DMS79 treated with DMSO at 0.1 percent for 48 hours (cell line): ENCODE measurements around the gene ZFAND5.
A peak's percentile ranks its signal among the peaks of the same experiment; 100 is the strongest.

ENCODE experiments used
- DNase-seq: peaks from one replicate; lab custom pipeline; 2025; lab: John Stamatoyannopoulos, UW

The ZFAND5 gene, protein sequence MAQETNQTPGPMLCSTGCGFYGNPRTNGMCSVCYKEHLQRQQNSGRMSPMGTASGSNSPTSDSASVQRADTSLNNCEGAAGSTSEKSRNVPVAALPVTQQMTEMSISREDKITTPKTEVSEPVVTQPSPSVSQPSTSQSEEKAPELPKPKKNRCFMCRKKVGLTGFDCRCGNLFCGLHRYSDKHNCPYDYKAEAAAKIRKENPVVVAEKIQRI

DNA sequence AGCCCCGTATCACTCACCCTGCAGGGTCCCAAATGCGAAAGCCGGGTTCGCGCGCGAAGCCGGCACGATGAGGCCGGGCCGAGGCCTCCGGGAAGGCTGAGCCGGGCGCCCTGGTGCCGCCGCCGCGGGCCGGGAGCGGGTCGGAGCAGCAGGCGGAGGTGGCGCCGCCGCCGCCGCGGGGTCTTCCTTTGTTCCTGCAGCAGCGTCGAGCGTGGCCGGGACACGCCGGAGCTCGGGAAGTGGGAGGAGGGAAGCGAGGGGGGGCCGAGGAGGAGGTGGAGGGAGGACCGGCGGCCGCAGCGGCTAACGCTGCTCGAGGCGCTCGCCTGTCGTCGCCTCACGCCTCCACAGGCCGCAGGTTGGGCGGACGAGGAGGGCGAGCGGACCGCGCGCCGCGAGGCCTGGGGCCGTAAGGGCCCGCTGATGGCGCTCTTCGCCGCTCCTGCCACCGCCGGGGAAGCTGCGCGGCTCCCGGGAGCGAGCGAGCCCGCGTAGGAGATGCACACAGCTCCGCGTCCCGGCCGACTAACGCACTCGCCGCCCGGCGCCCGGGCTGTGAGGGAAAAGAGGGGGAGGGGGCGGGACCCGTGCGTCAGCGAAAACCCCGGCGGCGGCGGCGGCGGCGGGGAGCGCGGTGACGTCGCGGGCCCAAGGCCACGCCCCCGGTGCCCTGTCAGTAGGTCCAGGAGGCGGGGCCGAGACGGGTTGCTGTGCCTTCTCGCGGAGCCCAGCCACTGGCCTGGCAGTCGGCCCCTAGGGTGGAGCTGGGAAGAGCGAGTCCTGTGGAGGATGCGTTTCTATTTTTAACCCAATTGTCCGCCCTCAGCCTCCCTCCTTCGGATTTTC lies at the start of gene ZFAND5:
Gene ZFAND5, minus strand, starts transcription at position 530 of the 846 bp plus-strand sequence. CDS start 4,430 bp downstream, outside the sequence.
- DNase-seq: peak; percentile 68

DNA sequence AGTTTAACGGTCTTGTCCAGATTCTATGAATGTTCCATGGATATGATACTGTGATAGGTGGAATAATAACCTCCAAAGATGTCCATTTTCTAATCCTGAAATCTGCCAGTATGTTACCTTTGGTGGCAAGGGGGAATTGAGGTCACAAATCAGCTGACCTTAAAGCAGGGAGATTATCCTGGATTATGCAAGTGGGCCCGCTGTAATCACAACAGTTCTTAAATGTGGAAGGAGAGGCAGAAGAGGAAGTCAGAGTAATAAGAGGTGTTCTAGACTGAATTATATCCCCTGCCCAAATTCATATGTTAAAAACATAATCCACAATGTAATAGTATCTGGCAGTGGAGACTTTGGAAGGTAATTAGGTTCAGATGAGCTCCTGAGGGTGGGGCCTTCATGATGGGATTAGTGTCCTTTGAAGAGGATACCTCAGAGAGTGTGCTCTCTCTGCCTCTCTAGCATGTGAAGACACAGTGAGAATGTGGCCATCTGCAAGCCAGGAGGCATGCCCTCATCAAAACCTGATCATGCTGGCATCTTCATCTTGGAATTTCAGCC lies 47.6 kb upstream of the ZFAND5 start:
- DNase-seq: no peak

DNA sequence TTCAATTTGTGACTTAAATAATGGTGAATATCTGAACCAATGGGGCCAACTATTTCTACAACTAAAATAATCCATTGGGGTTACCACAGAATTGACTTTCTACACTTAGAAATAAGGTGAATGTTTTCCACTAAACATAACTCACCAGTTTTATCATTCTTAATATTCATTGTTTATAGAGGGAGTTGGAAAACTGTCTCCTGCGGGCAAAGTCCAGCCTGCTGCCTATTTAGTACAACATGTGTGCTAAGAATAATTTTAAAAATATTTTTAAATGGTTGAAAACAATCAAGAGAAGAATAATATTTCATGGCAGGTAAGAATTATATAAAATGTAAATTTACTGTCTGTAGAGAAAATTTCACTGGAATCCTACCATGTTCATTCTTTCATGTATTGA lies 45.2 kb upstream of the ZFAND5 start:
- DNase-seq: no peak

DNA sequence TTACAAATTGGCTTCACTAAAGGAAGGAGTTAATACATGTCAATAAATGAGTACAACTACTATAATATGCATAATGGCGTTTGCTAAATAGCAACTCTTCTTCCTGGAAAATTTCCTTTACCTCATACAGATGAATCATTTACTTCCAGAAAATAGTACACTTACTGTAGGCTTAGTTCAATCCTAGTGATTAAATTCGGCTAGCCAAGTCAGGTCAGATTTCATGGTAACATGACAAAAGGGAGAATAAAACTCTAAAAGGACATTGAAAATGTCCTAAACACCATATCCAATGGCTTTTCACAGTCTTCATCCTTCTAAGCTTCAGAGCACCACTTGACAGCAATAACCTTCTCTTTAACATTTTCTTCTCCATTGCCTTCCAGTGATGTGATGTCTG lies 42.1 kb upstream of the ZFAND5 start:
- no peak for DNase-seq

DNA sequence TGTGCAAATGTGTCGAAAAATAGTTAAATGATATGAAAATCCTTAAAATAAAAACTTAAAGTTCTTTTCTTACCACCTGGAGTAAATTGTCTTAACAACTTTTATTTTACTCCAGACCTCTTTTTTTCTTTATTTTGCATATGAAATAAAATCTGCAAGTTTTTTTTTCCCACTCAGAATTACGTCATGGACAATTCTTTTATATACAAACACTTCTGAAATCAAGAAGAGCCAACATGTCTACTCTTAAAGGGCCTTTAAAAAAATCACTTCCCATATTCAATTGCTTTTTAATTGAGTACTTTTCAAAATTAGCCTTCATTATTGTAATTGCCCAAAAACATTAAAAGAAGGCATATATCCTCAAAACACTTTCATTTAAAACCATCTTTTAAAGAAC lies 37.7 kb upstream of the ZFAND5 start:
- no peak for DNase-seq

DNA sequence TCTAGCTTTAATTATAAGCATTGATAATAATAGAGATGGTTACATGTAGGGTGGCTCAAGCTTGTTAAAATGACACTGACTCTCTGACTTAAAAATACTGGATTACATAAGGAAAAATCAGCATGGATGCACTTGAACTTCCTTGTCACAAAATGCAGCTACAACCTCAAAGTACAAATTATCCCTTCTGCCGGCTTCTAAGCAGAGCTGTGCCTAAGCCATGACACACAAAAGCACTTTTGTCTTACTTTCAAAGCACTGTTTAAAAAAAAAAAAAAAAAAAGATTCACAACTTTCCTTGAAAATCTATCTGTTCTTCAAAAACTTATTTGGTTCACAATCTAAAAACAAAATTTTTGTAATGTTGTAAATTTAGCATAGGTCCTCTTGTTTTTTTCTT lies 36.4 kb upstream of the ZFAND5 start:
- DNase-seq: no peak

DNA sequence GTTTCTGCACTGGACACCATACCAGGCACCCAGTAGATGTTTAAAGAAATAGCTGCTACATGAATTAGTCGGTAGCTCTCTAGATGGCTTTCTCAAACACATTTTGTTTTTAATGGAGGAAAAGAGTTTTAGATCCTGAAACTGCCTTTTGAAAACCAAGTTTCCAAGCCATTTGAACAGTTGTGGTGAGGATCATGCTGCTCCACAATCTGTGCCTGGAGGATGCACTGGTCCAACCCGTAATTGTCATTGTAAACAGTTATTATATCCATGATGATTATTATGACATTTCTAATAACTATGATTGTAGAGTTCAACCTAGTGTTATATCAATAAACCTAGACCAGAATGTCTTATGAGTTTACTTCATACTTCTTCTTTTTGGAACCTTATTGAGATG lies 35.9 kb upstream of the ZFAND5 start:
- DNase-seq: no peak

DNA sequence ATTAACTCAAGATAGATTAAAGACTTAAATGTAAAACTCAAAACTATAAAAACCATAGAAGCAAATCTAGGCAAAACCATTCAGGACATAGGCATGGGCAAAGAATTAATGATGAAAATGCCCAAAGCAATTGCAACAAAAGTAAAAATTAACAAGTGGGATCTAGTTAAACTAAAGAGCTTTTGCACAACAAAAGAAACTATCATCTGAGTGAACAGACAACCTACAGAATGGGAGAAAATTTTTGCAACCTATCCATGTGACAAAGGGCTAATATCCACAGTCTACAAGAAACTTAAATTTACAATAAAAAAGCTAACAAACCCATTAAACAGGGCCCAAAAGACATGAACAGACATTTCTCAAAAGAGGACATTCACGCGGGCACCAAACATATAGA lies 34.4 kb upstream of the ZFAND5 start:
- no peak for DNase-seq

DNA sequence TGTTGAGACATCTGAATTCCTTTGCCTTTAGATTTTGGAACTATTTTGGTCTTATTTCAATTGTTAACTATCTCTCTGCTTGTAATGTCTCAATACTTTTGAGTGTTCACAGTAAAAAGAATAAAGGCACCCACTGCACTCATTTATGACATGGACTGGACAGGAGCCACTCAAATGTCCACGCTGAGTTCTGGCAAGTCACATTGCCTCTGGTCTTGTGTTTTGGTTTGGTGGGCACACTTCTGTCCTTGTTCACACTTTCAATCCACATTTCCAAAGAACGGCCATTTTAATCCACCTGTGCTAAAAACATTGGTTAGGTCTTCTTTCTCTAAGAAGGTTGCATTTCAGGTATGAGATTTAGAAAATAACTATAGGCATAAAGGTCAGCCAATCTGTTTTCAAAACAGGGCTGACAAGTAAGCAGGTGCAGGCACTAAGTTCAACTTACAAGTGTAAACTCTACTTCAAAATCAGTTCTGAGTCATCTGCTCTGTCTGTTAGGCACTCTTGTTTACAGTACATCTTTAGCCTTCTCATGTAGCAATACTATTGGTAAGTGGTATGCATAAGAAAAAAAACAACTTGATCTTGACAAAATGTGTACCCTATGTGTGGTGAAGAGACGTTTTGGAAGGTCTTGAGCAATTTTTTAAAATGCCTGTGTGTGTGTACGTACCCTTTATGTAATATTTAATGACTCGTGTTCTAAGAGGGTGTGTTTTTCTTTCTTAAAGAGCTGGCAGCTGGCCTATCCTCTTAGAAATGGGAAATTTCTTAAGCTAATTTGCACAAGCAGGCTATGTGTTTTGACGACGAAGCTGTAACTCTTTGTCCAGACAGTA lies 31.5 kb upstream of the ZFAND5 start:
- DNase-seq: peak; percentile 19

DNA sequence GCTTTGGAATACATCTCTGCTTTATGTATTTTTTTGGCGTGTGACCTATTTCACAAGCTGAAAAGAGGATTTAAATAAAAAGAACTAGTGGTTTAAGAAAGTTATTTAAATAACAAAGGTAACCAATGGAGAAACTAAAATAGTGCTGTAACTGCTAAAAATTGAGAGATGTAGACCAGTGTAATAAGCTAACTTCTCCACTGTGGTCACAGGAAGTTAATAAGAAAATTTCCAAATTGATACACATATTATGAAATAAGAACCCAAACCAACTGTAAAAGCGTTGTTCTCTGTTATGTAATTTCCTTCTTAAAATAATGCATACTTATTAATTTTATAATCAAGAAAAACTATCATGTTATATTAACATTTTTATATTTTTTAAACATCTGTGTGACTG lies 29.1 kb upstream of the ZFAND5 start:
- no peak for DNase-seq

DNA sequence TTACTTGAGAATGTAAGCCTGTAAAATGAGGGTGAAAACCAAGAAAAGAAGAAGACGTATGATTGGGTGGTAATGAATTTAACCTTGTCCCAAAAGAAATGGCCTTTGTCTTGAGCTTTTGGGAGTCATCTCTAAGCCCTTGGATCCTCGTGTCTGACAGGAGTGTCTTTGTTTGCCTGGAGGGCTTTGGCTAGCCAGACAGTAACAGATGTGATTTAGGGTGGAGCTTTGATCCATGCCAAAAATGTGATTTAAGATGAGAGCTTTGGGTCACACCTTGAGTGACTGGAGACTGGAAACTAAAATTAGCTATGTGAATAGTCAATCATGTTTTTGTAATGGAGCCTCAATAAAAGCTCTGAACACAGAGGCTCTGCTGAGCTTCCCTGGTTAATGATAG lies 25.9 kb upstream of the ZFAND5 start:
- no peak for DNase-seq

DNA sequence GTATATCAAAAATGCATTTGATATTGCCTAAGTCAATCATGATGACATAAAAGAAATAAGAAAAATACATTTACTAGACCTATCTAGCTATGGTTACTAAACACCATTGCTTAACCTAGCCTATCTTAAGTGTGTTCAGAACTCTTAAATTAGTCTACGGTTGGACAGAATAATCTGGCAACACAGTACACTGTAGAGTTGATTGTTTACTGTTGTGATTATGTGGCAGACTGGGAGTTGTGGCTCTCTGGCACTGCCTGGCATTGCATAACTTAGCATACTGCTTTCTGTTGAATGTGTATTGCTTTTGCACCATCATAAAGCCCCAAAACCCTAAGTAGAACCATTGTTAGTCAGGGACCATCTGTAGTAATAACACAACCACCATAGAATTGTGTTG lies 21.2 kb upstream of the ZFAND5 start:
- DNase-seq: no peak

DNA sequence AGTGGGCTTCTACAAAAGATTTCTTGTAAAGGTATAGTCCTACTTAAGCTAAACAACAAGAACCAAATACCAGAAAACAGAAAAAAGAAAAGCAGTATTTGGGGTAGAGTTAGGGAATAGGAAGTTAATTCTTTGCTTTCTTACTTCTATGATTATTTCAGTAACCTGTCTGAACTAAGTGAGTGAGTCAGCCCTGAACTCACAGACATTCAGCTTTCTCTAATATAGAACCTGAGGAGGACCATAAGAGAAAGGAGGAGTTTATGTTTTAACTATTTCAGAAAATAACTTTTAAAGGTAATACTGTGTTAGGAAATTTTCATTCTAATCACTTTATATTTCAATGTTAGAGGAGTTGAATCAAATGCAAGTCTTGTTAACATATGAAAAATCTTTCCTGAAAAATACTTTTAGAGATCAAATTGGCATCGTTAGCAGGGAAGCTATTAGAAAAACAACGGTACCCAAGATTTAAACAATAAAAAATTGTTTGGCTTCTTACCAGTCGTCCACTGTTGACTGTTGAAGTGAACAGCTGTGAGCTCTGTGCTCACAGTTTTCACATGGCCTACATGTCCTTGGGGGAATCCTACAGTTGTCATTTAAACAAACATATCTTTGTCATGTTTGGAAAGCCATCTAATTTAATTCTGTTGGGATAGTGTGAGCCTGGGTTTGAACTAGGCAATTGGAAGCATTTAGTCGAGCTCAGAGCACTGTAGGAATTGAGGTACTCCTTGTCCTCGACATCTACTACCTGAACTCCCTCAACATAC lies 19.9 kb upstream of the ZFAND5 start:
- no peak for DNase-seq

DNA sequence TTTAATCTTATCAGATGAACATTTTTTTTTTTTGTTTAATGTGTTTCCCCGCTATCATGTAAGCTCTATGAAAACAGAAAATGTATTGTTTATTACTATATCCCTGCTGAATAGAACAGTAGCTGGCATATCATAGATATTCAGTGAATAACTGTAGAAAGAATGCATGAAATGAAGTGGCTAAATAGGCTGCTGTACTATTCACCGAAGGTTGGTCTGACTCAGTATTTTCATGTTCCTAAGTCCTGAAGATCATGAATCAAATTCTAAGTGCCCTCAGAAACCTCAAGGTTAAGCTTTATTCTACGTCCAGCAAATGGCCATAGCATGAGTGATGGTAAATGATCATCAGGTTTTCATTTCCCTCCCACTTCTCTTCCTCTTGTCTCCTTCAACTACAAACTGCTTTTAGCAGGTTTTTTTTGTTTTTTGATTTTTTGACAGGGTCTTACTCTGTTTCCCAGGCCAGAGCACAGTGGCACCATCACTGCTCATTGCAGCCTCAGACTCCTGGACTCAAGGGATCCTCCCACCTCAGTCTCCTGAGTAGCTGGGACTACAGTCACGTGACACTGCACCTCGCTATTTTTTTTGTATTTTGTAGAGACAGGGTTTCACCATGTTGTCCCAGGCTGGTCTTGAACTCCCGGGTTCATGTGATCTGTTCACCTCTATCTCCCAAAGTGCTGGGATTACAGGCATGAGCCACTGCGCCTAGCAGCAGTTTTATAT lies 19.1 kb upstream of the ZFAND5 start:
- no peak for DNase-seq

DNA sequence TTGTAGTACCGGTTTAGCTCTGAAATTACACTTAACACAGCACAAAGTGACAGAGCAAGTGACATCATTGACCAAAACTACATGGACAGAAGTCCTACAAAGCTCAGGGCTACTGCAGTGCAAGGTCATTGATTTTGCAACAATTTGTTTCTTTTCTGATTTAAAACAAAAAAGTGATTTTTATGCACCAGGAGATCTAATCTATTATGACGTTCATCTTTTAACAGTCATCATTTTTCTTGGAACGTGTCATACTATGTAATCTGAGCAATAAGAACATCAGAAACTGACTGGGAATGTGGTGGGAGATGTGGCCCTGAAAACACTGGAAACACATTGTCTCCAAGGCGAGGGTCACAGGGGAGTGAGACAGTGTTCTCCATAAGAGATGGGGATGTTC lies 17.4 kb upstream of the ZFAND5 start:
- no peak for DNase-seq

DNA sequence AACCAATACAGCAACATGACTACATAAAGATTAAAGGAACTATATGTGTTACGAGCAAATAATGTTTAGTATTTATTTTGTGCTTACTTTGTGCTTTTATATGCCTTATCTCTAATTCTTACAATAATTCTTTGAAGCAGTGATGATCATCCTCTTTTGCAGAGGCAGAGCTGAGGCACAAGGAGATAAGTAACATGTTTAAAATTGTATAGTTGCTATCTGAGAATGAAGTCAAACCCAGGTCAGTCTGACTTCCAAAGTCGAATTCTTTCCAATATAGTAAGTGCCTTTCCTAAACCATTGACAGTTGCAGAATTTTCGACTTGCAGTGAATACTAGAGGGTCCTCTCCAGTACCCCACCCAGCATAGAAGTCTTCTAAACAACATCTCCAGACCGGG lies 12.0 kb upstream of the ZFAND5 start:
- DNase-seq: no peak

DNA sequence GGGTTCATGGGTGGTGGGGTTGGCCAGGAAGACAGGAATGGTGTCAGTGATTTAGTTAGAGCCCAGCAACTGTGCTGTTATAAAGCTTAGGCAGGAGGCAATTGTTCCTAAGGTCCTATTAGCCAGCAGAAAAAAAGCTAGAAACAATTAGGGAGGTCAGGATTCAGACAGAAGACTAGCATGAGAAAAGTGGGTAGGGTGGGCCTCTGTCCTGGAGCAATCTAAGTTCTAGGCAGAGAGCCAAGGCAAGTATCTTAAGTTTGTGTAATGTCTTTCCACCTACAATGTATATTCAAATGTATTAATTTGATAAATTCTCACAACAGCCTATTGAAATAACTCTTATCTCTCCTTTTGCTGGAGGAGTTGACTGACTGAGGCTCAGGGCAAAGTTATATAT lies 6.1 kb upstream of the ZFAND5 start:
- DNase-seq: no peak

DNA sequence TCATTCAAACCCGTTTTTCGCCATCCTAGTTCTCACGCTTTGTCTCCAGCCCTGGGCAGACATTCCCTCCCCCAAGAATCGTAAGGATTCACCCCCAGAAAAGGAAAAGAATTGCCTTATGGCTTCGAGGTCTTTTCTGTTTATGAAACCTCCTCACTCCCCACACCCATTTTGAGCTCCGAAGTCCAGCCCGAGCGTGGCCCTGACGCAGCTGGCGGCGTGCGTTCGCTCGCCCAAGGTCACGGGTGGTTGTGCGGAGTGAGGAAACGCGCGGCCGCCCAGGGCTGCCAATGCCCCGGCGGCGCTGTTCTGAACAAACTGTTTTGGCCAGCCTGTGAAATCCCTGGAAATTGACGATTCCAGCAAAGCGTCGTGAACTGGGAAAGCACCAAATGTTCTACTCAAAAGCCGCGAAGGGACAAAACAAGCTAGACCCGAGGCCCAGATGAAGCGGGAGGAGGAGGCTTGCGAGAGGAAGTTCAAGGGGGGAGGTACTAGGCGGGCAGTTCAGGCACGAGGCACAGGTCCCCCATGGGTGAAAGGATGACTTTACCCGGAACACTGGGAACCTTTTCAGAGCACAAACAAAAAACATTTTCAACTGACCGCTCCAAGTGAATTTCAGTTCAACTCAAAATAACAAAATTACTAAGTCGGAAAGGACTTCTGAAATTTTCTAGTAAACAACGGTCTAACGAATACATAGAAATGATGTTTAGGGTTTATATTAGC lies 683 bp upstream of the ZFAND5 start:
- DNase-seq: peak; percentile 13

DNA sequence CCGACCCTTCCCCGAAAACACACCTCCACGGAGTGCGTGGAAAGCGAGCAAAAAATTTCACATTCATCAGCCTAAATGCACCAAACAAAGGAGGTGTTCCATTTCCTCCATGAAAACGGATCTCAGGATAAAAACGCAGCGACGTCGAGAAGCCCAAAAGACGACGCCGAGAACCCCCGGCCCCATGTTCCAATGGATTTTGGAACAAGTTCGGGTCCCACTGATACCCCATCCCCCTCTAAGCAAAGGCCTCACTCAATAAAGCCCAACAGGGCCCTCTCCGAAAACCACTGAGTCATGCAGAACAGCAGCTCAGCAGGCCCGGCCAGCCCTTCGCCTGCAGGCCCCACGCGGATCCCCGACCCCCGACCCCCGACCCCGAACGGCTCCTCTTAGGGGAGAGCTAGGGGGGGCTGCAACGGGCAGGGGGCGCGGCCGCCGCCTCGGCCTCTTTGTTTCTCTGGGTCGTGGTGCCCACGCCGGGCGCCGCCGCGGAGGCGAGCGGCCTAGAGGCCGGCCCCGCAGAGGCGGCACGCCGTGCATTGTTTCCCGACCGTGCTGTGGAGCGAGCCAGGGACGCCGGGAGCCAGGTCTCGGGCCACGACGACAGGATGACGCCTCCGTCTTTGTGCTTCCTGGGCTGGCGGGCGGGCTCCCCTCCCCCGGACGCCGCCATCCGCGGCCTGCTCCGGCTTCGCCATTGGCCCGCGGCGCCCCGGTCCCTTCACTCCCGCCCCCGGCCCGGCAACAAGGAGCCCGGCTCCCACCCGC lies 915 bp downstream of the ZFAND5 start:
- DNase-seq: peak; percentile 0

DNA sequence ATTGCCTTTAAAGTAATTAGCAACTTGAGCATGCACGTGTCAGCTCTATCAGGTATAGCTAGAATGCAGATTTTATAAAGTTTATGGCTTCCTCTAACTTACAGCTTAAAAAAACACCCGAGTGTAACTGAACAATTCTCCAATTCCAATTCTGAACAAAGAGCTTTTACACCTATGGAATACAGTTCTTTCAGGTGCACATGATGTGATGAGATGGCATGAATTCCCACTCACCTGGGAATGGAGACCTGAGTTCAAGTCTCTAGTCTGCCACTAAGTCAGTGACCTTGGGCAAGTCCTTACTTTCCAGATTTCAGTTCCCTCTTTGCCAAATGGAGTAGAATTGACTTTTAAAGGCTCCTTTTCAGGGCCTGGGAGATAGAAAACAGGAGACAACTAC lies 1.8 kb downstream of the ZFAND5 start:
- no peak for DNase-seq
